Mesendoderm (in vitro differentiated cells): ENCODE data around the gene SREBF2.
A peak's percentile ranks its signal among the peaks of the same experiment; 100 is the strongest.

Experiments used
- DNase-seq: peaks from one replicate; pipeline ENCODE4 v3.0.0; 2013
- H2AK5ac ChIP-seq: 2 replicates; pipeline ENCODE4 v1.6.1; 2013; ENCODE audit warnings: low read length, inconsistent platforms
- H2BK120ac ChIP-seq: 2 replicates; pipeline ENCODE4 v1.6.1; 2013; ENCODE audit warnings: low read depth, mild to moderate bottlenecking, low read length, moderate library complexity, mixed read lengths
- H2BK15ac ChIP-seq: replicated peaks from 2 replicates; pipeline ENCODE4 v1.6.1; 2013; ENCODE audit warnings: low read depth, mild to moderate bottlenecking, moderate library complexity
- H2BK5ac ChIP-seq: 2 replicates; pipeline ENCODE4 v1.6.1; 2013; ENCODE audit warnings: low read length, inconsistent platforms
- H3K18ac ChIP-seq: 2 replicates; pipeline ENCODE4 v1.6.1; 2013; ENCODE audit warnings: mild to moderate bottlenecking, low read length, mixed read lengths
- H3K23ac ChIP-seq: one replicate; pipeline ENCODE4 v1.6.1; 2013; ENCODE audit warnings: low read length
- H3K27ac ChIP-seq: 2 replicates; pipeline ENCODE4 v1.5.1; 2013; ENCODE audit warnings: low read depth, mild to moderate bottlenecking, inconsistent platforms, low read length, moderate library complexity
- H3K27me3 ChIP-seq: 2 replicates; pipeline ENCODE4 v1.6.1; 2013; ENCODE audit warnings: low read length, control low read depth, mild to moderate bottlenecking, inconsistent platforms; ENCODE audit not compliant: insufficient read depth, poor library complexity
- H3K36me3 ChIP-seq: 2 replicates; pipeline ENCODE4 v1.6.1; 2013; ENCODE audit warnings: low read length, inconsistent platforms; ENCODE audit not compliant: control insufficient read depth, insufficient read depth
- H3K4ac ChIP-seq: one replicate; pipeline ENCODE4 v1.6.1; 2013; ENCODE audit warnings: low read depth, mild to moderate bottlenecking, low read length, moderate library complexity
- H3K4me1 ChIP-seq: 2 replicates; pipeline ENCODE4 v1.6.1; 2013; ENCODE audit warnings: low read depth, low read length, inconsistent platforms; ENCODE audit not compliant: control insufficient read depth
- H3K4me2 ChIP-seq: 2 replicates; pipeline ENCODE4 v1.6.1; 2013; ENCODE audit warnings: low read length
- H3K4me3 ChIP-seq: 2 replicates; pipeline ENCODE4 v1.5.1; 2013; ENCODE audit warnings: mild to moderate bottlenecking, low read length
- H3K56ac ChIP-seq: one replicate; pipeline ENCODE4 v1.6.1; 2013; ENCODE audit warnings: low read length
- H3K79me1 ChIP-seq: 2 replicates; pipeline ENCODE4 v1.6.1; 2013; ENCODE audit warnings: low read length, inconsistent platforms
- H3K79me2 ChIP-seq: 2 replicates; pipeline ENCODE4 v1.6.1; 2013; ENCODE audit warnings: mild to moderate bottlenecking, low read length; ENCODE audit not compliant: control insufficient read depth, insufficient read depth
- H3K9ac ChIP-seq: 2 replicates; pipeline ENCODE4 v1.6.1; 2013; ENCODE audit warnings: low read length, inconsistent platforms
- H4K5ac ChIP-seq: one replicate; pipeline ENCODE4 v1.6.1; 2013; ENCODE audit warnings: low read length
- H4K8ac ChIP-seq: one replicate; pipeline ENCODE4 v1.6.1; 2013; ENCODE audit warnings: low read depth, mild to moderate bottlenecking, control low read depth, low read length, moderate library complexity
- WGBS: extraction: QIAGEN DNeasy Blood & Tissue Kit; methylation state at CpG from one replicate; pipeline ENCODE4 v1.1.7; 2013; ENCODE audit warnings: low lambda C conversion rate, missing lambda C conversion rate; ENCODE audit not compliant: insufficient coverage; ENCODE audit errors: extremely low coverage; 5-methylcytosine and 5-hydroxymethylcytosine counted together

Gene SREBF2

GRCh38 chr22:41840216-41840615, 7.3 kb downstream of the SREBF2 start:
- H2BK5ac ChIP-seq = no peak overlapping the region
- peaks cover 7% of the 10 kb centered on the region for H3K36me3 ChIP-seq
- DNase-seq = no peak
- no peak overlapping the region for H3K9ac ChIP-seq
- H3K4me1 ChIP-seq = peaks cover 11% of the 10 kb centered on the region
- peaks cover 40% of the 10 kb centered on the region for H3K79me1 ChIP-seq
- peaks cover 86% of the 10 kb centered on the region for H3K79me2 ChIP-seq
- H4K5ac ChIP-seq = no peak overlapping the region
- no peak overlapping the region for H3K27ac ChIP-seq
- no peak overlapping the region for H2BK15ac ChIP-seq
- WGBS = no CpG with 5 or more reads among the region's 5 CpGs
- no peak overlapping the region for H2AK5ac ChIP-seq
- no peak overlapping the region for H3K23ac ChIP-seq
- H3K4me3 ChIP-seq = no peak overlapping the region
- H3K4me2 ChIP-seq = no peak overlapping the region
- no peak overlapping the region for H4K8ac ChIP-seq
- no peak overlapping the region for H3K18ac ChIP-seq
- no peak overlapping the region for H3K56ac ChIP-seq
- H3K4ac ChIP-seq = no peak overlapping the region
- no peaks in the 10 kb centered on the region for H3K27me3 ChIP-seq
- no peak overlapping the region for H2BK120ac ChIP-seq

GRCh38 chr22:41841085-41841712, 8.3 kb downstream of the SREBF2 start:
- Histone ChIP-seq H3K27ac (no peak overlapping the region), H3K4me3 (no peak overlapping the region), H3K4ac (no peak overlapping the region), H3K18ac (no peak overlapping the region), H4K5ac (no peak overlapping the region), H4K8ac (no peak overlapping the region), H3K27me3 (no peaks in the 10 kb centered on the region), H2BK120ac (no peak overlapping the region), H3K4me2 (no peak overlapping the region), H3K79me1 (peaks cover 40% of the 10 kb centered on the region), H3K23ac (peak overlapping the region; percentile 15), H3K56ac (no peak overlapping the region), H2BK15ac (no peak overlapping the region), H3K36me3 (peaks cover 3% of the 10 kb centered on the region), H3K79me2 (peaks cover 87% of the 10 kb centered on the region), H3K4me1 (peaks cover 20% of the 10 kb centered on the region), H3K9ac (no peak overlapping the region), H2AK5ac (no peak overlapping the region), H2BK5ac (no peak overlapping the region)
- no CpG with 5 or more reads among the region's 3 CpGs for WGBS
- DNase-seq = no peak

GRCh38 chr22:41842996-41843970, 10.4 kb downstream of the SREBF2 start:
- DNase-seq = no peak
- H3K79me2 ChIP-seq = peaks cover 89% of the 10 kb centered on the region
- H3K4me3 ChIP-seq = no peak overlapping the region
- H3K27me3 ChIP-seq = no peaks in the 10 kb centered on the region
- no peak overlapping the region for H2AK5ac ChIP-seq
- no peak overlapping the region for H3K9ac ChIP-seq
- H2BK5ac ChIP-seq = no peak overlapping the region
- H3K36me3 ChIP-seq = peaks cover 2% of the 10 kb centered on the region
- H3K27ac ChIP-seq = no peak overlapping the region
- no peak overlapping the region for H3K4me2 ChIP-seq
- H3K4me1 ChIP-seq = peaks cover 26% of the 10 kb centered on the region
- H3K56ac ChIP-seq = no peak overlapping the region
- no CpG with 5 or more reads among the region's 8 CpGs for WGBS
- H3K79me1 ChIP-seq = peaks cover 41% of the 10 kb centered on the region
- H4K8ac ChIP-seq = no peak overlapping the region
- H3K4ac ChIP-seq = no peak overlapping the region
- H2BK15ac ChIP-seq = no peak overlapping the region
- H4K5ac ChIP-seq = no peak overlapping the region
- no peak overlapping the region for H3K18ac ChIP-seq
- no peak overlapping the region for H3K23ac ChIP-seq
- H2BK120ac ChIP-seq = no peak overlapping the region

- H3K36me3 ChIP-seq = peaks cover 2% of the 10 kb centered on the region
- H3K27ac ChIP-seq = no peak overlapping the region
Measured at GRCh38 chr22:41844036-41844435, 11.1 kb downstream of the SREBF2 start.

GRCh38 chr22:41844513-41844912, 11.6 kb downstream of the SREBF2 start:
- Histone ChIP-seq H3K79me2 (peaks cover 85% of the 10 kb centered on the region), H2BK15ac (no peak overlapping the region), H3K27ac (no peak overlapping the region), H3K79me1 (peaks cover 34% of the 10 kb centered on the region), H4K5ac (no peak overlapping the region), H4K8ac (no peak overlapping the region), H3K9ac (peak overlapping the region; percentile 23), H3K4me3 (no peak overlapping the region), H3K4me2 (no peak overlapping the region), H2BK5ac (no peak overlapping the region), H3K56ac (peak overlapping the region; percentile 45), H3K18ac (no peak overlapping the region), H2BK120ac (no peak overlapping the region), H3K23ac (no peak overlapping the region), H3K36me3 (peaks cover 2% of the 10 kb centered on the region), H3K27me3 (no peaks in the 10 kb centered on the region), H2AK5ac (no peak overlapping the region), H3K4ac (no peak overlapping the region), H3K4me1 (peaks cover 26% of the 10 kb centered on the region)
- no peak for DNase-seq
- no CpG with 5 or more reads among the region's 3 CpGs for WGBS

More at GRCh38 chr22:41844036-41844435, 11.1 kb downstream of the SREBF2 start:
- no peak overlapping the region for H3K4ac ChIP-seq
- H2AK5ac ChIP-seq = no peak overlapping the region
- no peak overlapping the region for H3K9ac ChIP-seq
- H3K79me1 ChIP-seq = peaks cover 38% of the 10 kb centered on the region
- WGBS = no CpG with 5 or more reads among the region's 1 CpG
- no peak overlapping the region for H2BK5ac ChIP-seq
- no peak overlapping the region for H4K5ac ChIP-seq
- H3K27me3 ChIP-seq = no peaks in the 10 kb centered on the region
- no peak overlapping the region for H4K8ac ChIP-seq
- no peak for DNase-seq
- peaks cover 26% of the 10 kb centered on the region for H3K4me1 ChIP-seq
- no peak overlapping the region for H3K4me2 ChIP-seq
- no peak overlapping the region for H2BK15ac ChIP-seq
- no peak overlapping the region for H3K56ac ChIP-seq
- no peak overlapping the region for H3K18ac ChIP-seq
- H3K23ac ChIP-seq = no peak overlapping the region
- no peak overlapping the region for H3K4me3 ChIP-seq
- peaks cover 87% of the 10 kb centered on the region for H3K79me2 ChIP-seq
- H2BK120ac ChIP-seq = no peak overlapping the region
